Neuronal stem cell (in vitro differentiated cells): ENCODE data around the gene SHE.

Experiments used
- DNase-seq: peaks from one replicate; pipeline ENCODE4 v3.0.0-alpha.2; 2013; ENCODE audit warnings: low spot score
- H2AFZ ChIP-seq: one replicate; pipeline ENCODE4 v1.6.1; 2013; ENCODE audit warnings: mild to moderate bottlenecking, low read length, inconsistent platforms
- H2AK5ac ChIP-seq: 2 replicates; pipeline ENCODE4 v1.6.1; 2013; ENCODE audit warnings: low read depth, mild to moderate bottlenecking, inconsistent platforms, low read length, moderate library complexity, mixed read lengths
- H2BK120ac ChIP-seq: 2 replicates; pipeline ENCODE4 v1.6.1; 2013; ENCODE audit warnings: low read depth, mild to moderate bottlenecking, inconsistent platforms, low read length, moderate library complexity, mixed read lengths
- H2BK12ac ChIP-seq: one replicate; pipeline ENCODE4 v1.6.1; 2013; ENCODE audit warnings: low read length, inconsistent platforms
- H2BK15ac ChIP-seq: 2 replicates; pipeline ENCODE4 v1.6.1; 2013; ENCODE audit warnings: mild to moderate bottlenecking, low read length, inconsistent platforms, mixed read lengths
- H2BK5ac ChIP-seq: one replicate; pipeline ENCODE4 v1.6.1; 2013; ENCODE audit warnings: inconsistent platforms, mild to moderate bottlenecking, low read length, moderate library complexity
- H3K14ac ChIP-seq: one replicate; pipeline ENCODE4 v1.6.1; 2013; ENCODE audit warnings: low read length, inconsistent platforms
- H3K18ac ChIP-seq: 2 replicates; pipeline ENCODE4 v1.6.1; 2013; ENCODE audit warnings: low read length, inconsistent platforms
- H3K23ac ChIP-seq: 2 replicates; pipeline ENCODE4 v1.6.1; 2013; ENCODE audit warnings: low read depth, mild to moderate bottlenecking, mixed read lengths, low read length, inconsistent platforms; ENCODE audit not compliant: poor library complexity
- H3K27ac ChIP-seq: replicated peaks from 3 replicates; pipeline ENCODE4 v1.5.1; 2013; ENCODE audit warnings: low read length, inconsistent platforms
- H3K27me3 ChIP-seq, 3 experiments: 2 replicates each; pipeline ENCODE4 v1.6.1; 2013; ENCODE audit warnings: low read length in 3 of 3, mild to moderate bottlenecking in 2 of 3, inconsistent platforms in 1 of 3, low read depth in 1 of 3, mixed read lengths in 1 of 3, moderate library complexity in 1 of 3; ENCODE audit not compliant: control insufficient read depth in 3 of 3, insufficient read depth in 3 of 3
- H3K36me3 ChIP-seq, 2 donors: replicated peaks in 1 of 2; 2 replicates each; pipeline ENCODE4 v1.6.1; 2013; ENCODE audit warnings: low read length in 2 of 2; ENCODE audit not compliant: control insufficient read depth in 2 of 2, insufficient read depth in 2 of 2
- H3K4ac ChIP-seq: 2 replicates; pipeline ENCODE4 v1.6.1; 2013; ENCODE audit warnings: inconsistent platforms, mild to moderate bottlenecking, low read length, moderate library complexity
- H3K4me1 ChIP-seq, 2 donors: 1 replicate in 1 of 2; 2 replicates in 1 of 2; pipeline ENCODE4 v1.6.1; 2013; ENCODE audit warnings: low read length in 2 of 2, low read depth in 1 of 2; ENCODE audit not compliant: control insufficient read depth in 2 of 2, insufficient read depth in 1 of 2
- H3K4me2 ChIP-seq: one replicate; pipeline ENCODE4 v1.6.1; 2013; ENCODE audit warnings: mild to moderate bottlenecking, low read length, inconsistent platforms; ENCODE audit not compliant: insufficient read depth, poor library complexity, severe bottlenecking
- H3K4me3 ChIP-seq, 2 donors: 2 replicates each; pipeline ENCODE4 v1.5.1; 2013; ENCODE audit warnings: low read length in 2 of 2, mild to moderate bottlenecking in 2 of 2, inconsistent platforms in 1 of 2, moderate library complexity in 1 of 2
- H3K79me1 ChIP-seq: one replicate; pipeline ENCODE4 v1.6.1; 2013; ENCODE audit warnings: low read depth, mild to moderate bottlenecking, inconsistent platforms, low read length, moderate library complexity
- H3K9ac ChIP-seq: one replicate; pipeline ENCODE4 v1.6.1; 2013; ENCODE audit warnings: mild to moderate bottlenecking, low read depth, low read length, inconsistent platforms; ENCODE audit not compliant: poor library complexity
- H3K9me3 ChIP-seq, 2 donors: replicated peaks in 1 of 2; 2 replicates each; pipeline versions ENCODE3 to v1.6.1; 2013; ENCODE audit warnings: low read length in 2 of 2, mild to moderate bottlenecking in 2 of 2, inconsistent platforms in 1 of 2, low read depth in 1 of 2, mixed read lengths in 1 of 2, moderate library complexity in 1 of 2; ENCODE audit not compliant: control insufficient read depth in 2 of 2, insufficient read depth in 1 of 2
- H4K8ac ChIP-seq: one replicate; pipeline ENCODE4 v1.6.1; 2013; ENCODE audit warnings: low read depth, mild to moderate bottlenecking, inconsistent platforms, low read length, moderate library complexity
- H4K91ac ChIP-seq: one replicate; pipeline ENCODE4 v1.6.1; 2013; ENCODE audit warnings: low read length, low read depth, mild to moderate bottlenecking, inconsistent platforms; ENCODE audit not compliant: poor library complexity
- WGBS, 2 donors: extraction: QIAGEN DNeasy Blood & Tissue Kit; methylation state at CpG; one replicate each; pipeline ENCODE4 v1.1.7; 2013; ENCODE audit warnings: missing lambda C conversion rate in 2 of 2, mixed read lengths in 1 of 2; ENCODE audit not compliant: insufficient read length in 2 of 2, insufficient replicate concordance in 1 of 2; ENCODE audit errors: extremely low coverage in 2 of 2; 5-methylcytosine and 5-hydroxymethylcytosine counted together

The SHE gene

DNA sequence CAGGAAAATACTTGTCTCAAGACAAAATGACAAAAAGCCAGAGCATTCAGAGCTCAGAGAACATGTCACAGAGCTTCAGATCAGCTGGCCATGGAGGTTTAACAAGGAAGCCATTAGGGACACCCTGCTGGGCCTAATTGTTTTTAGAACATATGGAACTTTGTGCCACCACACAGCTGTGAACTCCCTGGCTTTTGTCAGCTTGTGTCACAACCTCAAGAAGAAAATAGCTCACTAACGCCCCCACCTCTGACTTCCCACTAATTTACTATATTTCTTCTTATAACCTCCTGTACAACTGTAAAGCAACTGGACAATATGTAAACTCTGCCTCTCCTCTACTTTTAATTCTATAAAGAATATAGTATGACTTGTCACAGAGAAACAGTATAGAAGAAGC lies 21.2 kb downstream of the SHE start:
- Histone ChIP-seq H4K91ac (no peak overlapping the region), H3K4me1 (peaks cover 6 to 12% of the 10 kb centered on the region in 2 donors), H3K4me2 (no peak overlapping the region)

GRCh38 chr1:154479764-154480421 lies 22.3 kb downstream of the SHE start:
- Histone ChIP-seq H3K4me1 (peaks cover 6 to 9% of the 10 kb centered on the region in 2 donors), H3K14ac (no peak overlapping the region), H4K91ac (no peak overlapping the region), H3K27ac (no peak overlapping the region), H2AFZ (peak overlapping the region; percentile 45), H3K79me1 (no peaks in the 10 kb centered on the region), H2BK5ac (no peak overlapping the region), H3K9ac (no peak overlapping the region), H3K27me3 (no peaks in the 10 kb centered on the region), H3K4ac (no peak overlapping the region), H3K23ac (no peak overlapping the region), H3K4me3 (no peak overlapping the region), H2AK5ac (no peak overlapping the region), H3K9me3 (no peaks in the 10 kb centered on the region), H3K18ac (no peak overlapping the region), H2BK15ac (no peak overlapping the region), H4K8ac (no peak overlapping the region), H3K4me2 (no peak overlapping the region), H2BK120ac (no peak overlapping the region), H3K36me3 (no peaks in the 10 kb centered on the region), H2BK12ac (no peak overlapping the region)
- WGBS, 2 donors, result no CpG with 5 or more reads among the region's 9 CpGs
- peak; percentile 86 for DNase-seq

More for the DNA sequence above, 21.2 kb downstream of the SHE start:
- no peak overlapping the region for H2BK5ac ChIP-seq
- H2BK120ac ChIP-seq, result no peak overlapping the region
- H2BK15ac ChIP-seq, result no peak overlapping the region
- H3K9me3 ChIP-seq, result no peaks in the 10 kb centered on the region
- H3K18ac ChIP-seq, result no peak overlapping the region
- H2AK5ac ChIP-seq, result no peak overlapping the region
- peak; percentile 42 for DNase-seq
- H2AFZ ChIP-seq, result no peak overlapping the region
- H3K27ac ChIP-seq, result no peak overlapping the region
- no CpG with 5 or more reads among the region's 1 CpG for WGBS, 2 donors
- no peak overlapping the region for H3K23ac ChIP-seq
- no peak overlapping the region for H3K14ac ChIP-seq
- H3K27me3 ChIP-seq, result no peaks in the 10 kb centered on the region
- no peaks in the 10 kb centered on the region for H3K36me3 ChIP-seq
- H3K79me1 ChIP-seq, result no peaks in the 10 kb centered on the region
- H3K4me3 ChIP-seq, result no peak overlapping the region
- H3K4ac ChIP-seq, result no peak overlapping the region
- no peak overlapping the region for H4K8ac ChIP-seq
- H3K9ac ChIP-seq, result no peak overlapping the region
- no peak overlapping the region for H2BK12ac ChIP-seq

GRCh38 chr1:154478639-154479038 lies 23.6 kb downstream of the SHE start:
- no CpG with 5 or more reads among the region's 5 CpGs for WGBS, 2 donors
- H3K4me1 ChIP-seq, result peaks cover 5 to 9% of the 10 kb centered on the region in 2 donors
- no peak overlapping the region for H3K18ac ChIP-seq
- H4K8ac ChIP-seq, result no peak overlapping the region
- H2BK5ac ChIP-seq, result no peak overlapping the region
- no peak overlapping the region for H2BK12ac ChIP-seq
- H4K91ac ChIP-seq, result no peak overlapping the region
- H2AFZ ChIP-seq, result no peak overlapping the region
- no peak overlapping the region for H3K23ac ChIP-seq
- H3K14ac ChIP-seq, result no peak overlapping the region
- no peaks in the 10 kb centered on the region for H3K9me3 ChIP-seq
- H3K36me3 ChIP-seq, result no peaks in the 10 kb centered on the region
- no peak overlapping the region for H3K4me2 ChIP-seq
- no peaks in the 10 kb centered on the region for H3K27me3 ChIP-seq
- H2BK120ac ChIP-seq, result no peak overlapping the region
- H3K27ac ChIP-seq, result no peak overlapping the region
- no peak overlapping the region for H2AK5ac ChIP-seq
- H3K9ac ChIP-seq, result no peak overlapping the region
- H3K79me1 ChIP-seq, result no peaks in the 10 kb centered on the region
- H2BK15ac ChIP-seq, result no peak overlapping the region
- DNase-seq, result no peak
- H3K4ac ChIP-seq, result no peak overlapping the region
- H3K4me3 ChIP-seq, result no peak overlapping the region

DNA sequence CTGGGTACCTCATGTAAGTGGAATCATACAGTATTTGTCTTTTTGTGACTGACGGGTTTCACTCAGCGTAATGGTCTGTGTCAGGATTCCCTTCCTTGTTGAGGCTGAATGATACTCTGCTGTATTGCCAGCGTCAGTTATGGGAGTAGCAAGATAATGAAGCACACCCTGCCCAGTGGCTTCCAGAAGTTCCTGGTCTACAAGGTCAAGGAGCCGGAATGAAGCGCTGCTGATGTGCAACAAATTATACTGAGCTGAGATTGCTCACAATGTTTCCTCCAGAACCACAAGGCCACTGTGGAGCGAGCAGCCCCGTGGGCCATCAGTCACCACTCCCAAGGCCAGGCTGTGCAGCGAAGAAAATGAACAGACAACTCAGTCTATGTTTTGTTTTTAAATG lies 24.2 kb downstream of the SHE start:
- no peak overlapping the region for H2BK12ac ChIP-seq
- no peak overlapping the region for H2BK5ac ChIP-seq
- H2AK5ac ChIP-seq, result no peak overlapping the region
- no peak overlapping the region for H2AFZ ChIP-seq
- H3K4me3 ChIP-seq, result no peak overlapping the region
- no peak for DNase-seq
- H4K91ac ChIP-seq, result no peak overlapping the region
- H3K18ac ChIP-seq, result no peak overlapping the region
- H3K4me1 ChIP-seq, result peaks cover 5 to 9% of the 10 kb centered on the region in 2 donors
- H3K4ac ChIP-seq, result no peak overlapping the region
- H3K23ac ChIP-seq, result no peak overlapping the region
- H3K14ac ChIP-seq, result no peak overlapping the region
- H3K27me3 ChIP-seq, result no peaks in the 10 kb centered on the region
- no CpG with 5 or more reads among the region's 8 CpGs for WGBS, 2 donors
- no peak overlapping the region for H2BK15ac ChIP-seq
- no peaks in the 10 kb centered on the region for H3K79me1 ChIP-seq
- H3K36me3 ChIP-seq, result no peaks in the 10 kb centered on the region
- no peak overlapping the region for H3K9ac ChIP-seq
- H4K8ac ChIP-seq, result no peak overlapping the region
- H3K9me3 ChIP-seq, result no peaks in the 10 kb centered on the region
- no peak overlapping the region for H2BK120ac ChIP-seq
- H3K4me2 ChIP-seq, result no peak overlapping the region
- no peak overlapping the region for H3K27ac ChIP-seq
